KMS-11 (cell line): ENCODE data around the gene SPAG6.

Experiments
- H2AFZ ChIP-seq: fragments of 200-600 bp; sonication (generic); 2 replicates; pipeline ENCODE4 v1.6.1; 2016; ENCODE audit warnings: antibody characterized with exemption, mixed run types, low read depth
- H3K27ac ChIP-seq: fragments of 200-600 bp; sonication (generic); 2 replicates; pipeline ENCODE4 v1.6.1; 2016; ENCODE audit warnings: mild to moderate bottlenecking, mixed run types
- H3K27me3 ChIP-seq: fragments of 200-600 bp; sonication (generic); 2 replicates; pipeline ENCODE4 v1.6.1; 2017; ENCODE audit warnings: mild to moderate bottlenecking, low read depth, mixed run types, moderate library complexity; ENCODE audit not compliant: insufficient read depth
- H3K36me3 ChIP-seq: fragments of 200-600 bp; sonication (generic); 2 replicates; pipeline ENCODE4 v1.6.1; 2017; ENCODE audit warnings: mild to moderate bottlenecking, mixed run types; ENCODE audit not compliant: insufficient read depth
- H3K4me1 ChIP-seq: fragments of 200-600 bp; sonication (generic); 2 replicates; pipeline ENCODE4 v1.6.1; 2016; ENCODE audit warnings: mild to moderate bottlenecking, low read depth, mixed run types; ENCODE audit not compliant: poor library complexity, severe bottlenecking
- H3K4me2 ChIP-seq: fragments of 200-600 bp; sonication (generic); 2 replicates; pipeline ENCODE4 v1.7.0; 2016; ENCODE audit warnings: mild to moderate bottlenecking, mixed run types
- H3K4me3 ChIP-seq: fragments of 200-600 bp; sonication (generic); IDR thresholded peaks from 2 replicates; pipeline ENCODE4 v1.6.1; 2017; ENCODE audit warnings: low read depth, low read length, mixed read lengths; ENCODE audit not compliant: insufficient read depth
- H3K79me2 ChIP-seq: fragments of 200-600 bp; sonication (generic); 2 replicates; pipeline ENCODE4 v1.6.1; 2016; ENCODE audit warnings: low read depth, mixed run types; ENCODE audit not compliant: insufficient read depth
- H3K9ac ChIP-seq: fragments of 200-600 bp; sonication (generic); 2 replicates; pipeline ENCODE4 v1.6.1; 2016; ENCODE audit warnings: mild to moderate bottlenecking, mixed run types
- H4K20me1 ChIP-seq: fragments of 200-600 bp; sonication (generic); 2 replicates; pipeline ENCODE4 v1.6.1; 2016; ENCODE audit warnings: mild to moderate bottlenecking, mixed run types; ENCODE audit not compliant: insufficient read depth
- TF ChIP-seq, protein P1 (sequence below): fragments of 200-600 bp; sonication (generic); conservative IDR thresholded peaks from 2 replicates; pipeline ENCODE4 v1.6.1; 2017; ENCODE audit warnings: low read depth, mild to moderate bottlenecking, antibody characterized with exemption, low read length, moderate library complexity, mixed read lengths

SPAG6 gene

DNA sequence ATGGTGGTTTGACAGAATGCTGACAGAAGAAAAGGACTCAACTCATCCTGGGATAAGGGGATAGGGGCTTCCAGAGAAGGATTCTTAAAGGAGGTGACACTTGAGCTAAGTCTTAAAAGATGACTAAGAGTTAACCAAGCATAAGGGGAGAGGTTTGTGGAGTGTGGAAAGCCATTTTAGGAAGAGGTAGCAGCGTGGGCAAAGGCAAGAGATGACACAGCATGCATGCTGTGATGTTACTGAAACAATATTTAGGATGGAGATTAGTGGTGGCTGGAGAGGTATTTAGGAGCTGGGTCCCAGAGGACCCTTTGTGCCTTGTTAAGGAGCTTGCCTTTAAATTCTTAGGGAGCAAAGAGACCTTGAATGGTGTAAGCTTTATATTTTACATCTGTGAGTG is 65.1 kb downstream of the SPAG6 start:
- TF ChIP-seq, protein P1, sequence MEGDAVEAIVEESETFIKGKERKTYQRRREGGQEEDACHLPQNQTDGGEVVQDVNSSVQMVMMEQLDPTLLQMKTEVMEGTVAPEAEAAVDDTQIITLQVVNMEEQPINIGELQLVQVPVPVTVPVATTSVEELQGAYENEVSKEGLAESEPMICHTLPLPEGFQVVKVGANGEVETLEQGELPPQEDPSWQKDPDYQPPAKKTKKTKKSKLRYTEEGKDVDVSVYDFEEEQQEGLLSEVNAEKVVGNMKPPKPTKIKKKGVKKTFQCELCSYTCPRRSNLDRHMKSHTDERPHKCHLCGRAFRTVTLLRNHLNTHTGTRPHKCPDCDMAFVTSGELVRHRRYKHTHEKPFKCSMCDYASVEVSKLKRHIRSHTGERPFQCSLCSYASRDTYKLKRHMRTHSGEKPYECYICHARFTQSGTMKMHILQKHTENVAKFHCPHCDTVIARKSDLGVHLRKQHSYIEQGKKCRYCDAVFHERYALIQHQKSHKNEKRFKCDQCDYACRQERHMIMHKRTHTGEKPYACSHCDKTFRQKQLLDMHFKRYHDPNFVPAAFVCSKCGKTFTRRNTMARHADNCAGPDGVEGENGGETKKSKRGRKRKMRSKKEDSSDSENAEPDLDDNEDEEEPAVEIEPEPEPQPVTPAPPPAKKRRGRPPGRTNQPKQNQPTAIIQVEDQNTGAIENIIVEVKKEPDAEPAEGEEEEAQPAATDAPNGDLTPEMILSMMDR: no peak
- H2AFZ ChIP-seq: no peak overlapping the region
- H3K4me2 ChIP-seq: no peak overlapping the region
- no peaks in the 10 kb centered on the region for H4K20me1 ChIP-seq
- H3K79me2 ChIP-seq: no peaks in the 10 kb centered on the region
- no peaks in the 10 kb centered on the region for H3K27me3 ChIP-seq
- no peak overlapping the region for H3K4me3 ChIP-seq
- no peak overlapping the region for H3K9ac ChIP-seq
- H3K4me1 ChIP-seq: no peaks in the 10 kb centered on the region
- no peaks in the 10 kb centered on the region for H3K36me3 ChIP-seq
- no peak overlapping the region for H3K27ac ChIP-seq

DNA sequence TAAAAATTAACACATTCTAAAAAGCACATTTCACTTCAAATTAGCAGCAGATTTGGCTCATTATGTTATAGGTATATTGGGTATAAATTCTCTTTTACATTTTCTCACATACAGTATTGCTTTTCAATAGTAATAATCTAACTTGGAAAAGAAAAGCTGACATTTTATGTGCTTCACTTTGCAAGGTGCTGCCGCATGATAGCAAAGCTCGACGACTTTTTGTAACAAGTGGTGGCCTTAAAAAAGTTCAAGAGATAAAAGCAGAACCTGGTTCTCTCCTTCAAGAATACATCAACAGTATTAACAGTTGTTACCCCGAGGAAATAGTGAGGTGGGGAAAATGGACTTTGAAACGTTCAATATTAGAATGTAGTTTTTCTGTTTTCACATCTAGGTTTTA is 65.5 kb downstream of the SPAG6 start:
- TF ChIP-seq, protein P1: no peak
- Histone ChIP-seq H3K4me3 (no peak overlapping the region), H3K4me1 (no peaks in the 10 kb centered on the region)

DNA sequence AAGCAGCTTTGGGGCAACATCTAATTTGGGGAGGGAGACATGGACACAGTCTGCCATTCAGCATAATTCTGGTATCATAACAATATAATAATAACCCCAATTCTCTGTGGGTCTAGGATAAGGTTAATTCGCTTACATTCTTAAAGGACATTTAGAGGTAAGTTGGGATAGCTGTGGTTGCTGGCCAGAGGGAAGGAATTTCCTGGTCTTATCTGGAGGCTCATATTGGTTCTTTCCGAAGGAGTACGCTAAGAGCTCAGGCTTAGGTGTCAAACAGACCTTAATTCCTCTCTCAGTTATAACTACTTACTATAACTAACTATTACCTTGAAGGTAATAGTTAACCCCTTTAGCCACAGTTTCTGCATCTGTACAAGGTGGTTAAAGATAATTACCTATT is 68.8 kb downstream of the SPAG6 start:
- no peak overlapping the region for H2AFZ ChIP-seq
- H4K20me1 ChIP-seq: no peaks in the 10 kb centered on the region
- no peak overlapping the region for H3K4me3 ChIP-seq
- H3K9ac ChIP-seq: no peak overlapping the region
- TF ChIP-seq, protein P1: no peak
- no peaks in the 10 kb centered on the region for H3K27me3 ChIP-seq
- no peaks in the 10 kb centered on the region for H3K36me3 ChIP-seq
- H3K4me1 ChIP-seq: no peaks in the 10 kb centered on the region
- H3K79me2 ChIP-seq: no peaks in the 10 kb centered on the region
- no peak overlapping the region for H3K27ac ChIP-seq
- no peak overlapping the region for H3K4me2 ChIP-seq

More for the DNA sequence above, 65.5 kb downstream of the SPAG6 start:
- no peak overlapping the region for H3K27ac ChIP-seq
- H3K79me2 ChIP-seq: no peaks in the 10 kb centered on the region
- no peaks in the 10 kb centered on the region for H3K36me3 ChIP-seq
- no peak overlapping the region for H2AFZ ChIP-seq
- H3K4me2 ChIP-seq: no peak overlapping the region
- no peak overlapping the region for H3K9ac ChIP-seq
- H3K27me3 ChIP-seq: no peaks in the 10 kb centered on the region
- no peaks in the 10 kb centered on the region for H4K20me1 ChIP-seq

DNA sequence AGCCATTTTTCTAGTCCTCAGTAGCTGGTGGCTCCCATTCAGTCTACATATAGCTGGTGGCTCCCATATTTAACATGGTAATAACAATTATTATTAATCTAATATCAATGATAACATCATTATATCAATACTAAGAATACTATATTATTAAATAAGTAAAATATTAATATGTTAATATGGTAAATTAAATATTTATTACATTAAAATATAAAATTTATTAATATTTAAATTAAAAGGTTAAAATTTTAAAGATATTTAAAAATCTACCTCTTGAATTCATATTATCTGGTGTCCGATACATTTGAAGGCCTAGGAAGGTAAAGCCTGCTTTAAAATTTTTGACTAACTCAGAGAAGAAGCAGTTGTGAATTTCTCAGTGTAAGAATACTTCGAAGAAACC is 69.8 kb downstream of the SPAG6 start:
- Histone ChIP-seq H3K4me1 (no peaks in the 10 kb centered on the region), H3K27ac (no peak overlapping the region), H3K79me2 (no peaks in the 10 kb centered on the region), H3K27me3 (no peaks in the 10 kb centered on the region), H2AFZ (no peak overlapping the region), H3K4me2 (no peak overlapping the region), H3K9ac (no peak overlapping the region), H4K20me1 (no peaks in the 10 kb centered on the region), H3K36me3 (no peaks in the 10 kb centered on the region), H3K4me3 (no peak overlapping the region)
- TF ChIP-seq, protein P1: no peak
